ENCODE measurements around the gene PDIA6.

Gene PDIA6

DNA sequence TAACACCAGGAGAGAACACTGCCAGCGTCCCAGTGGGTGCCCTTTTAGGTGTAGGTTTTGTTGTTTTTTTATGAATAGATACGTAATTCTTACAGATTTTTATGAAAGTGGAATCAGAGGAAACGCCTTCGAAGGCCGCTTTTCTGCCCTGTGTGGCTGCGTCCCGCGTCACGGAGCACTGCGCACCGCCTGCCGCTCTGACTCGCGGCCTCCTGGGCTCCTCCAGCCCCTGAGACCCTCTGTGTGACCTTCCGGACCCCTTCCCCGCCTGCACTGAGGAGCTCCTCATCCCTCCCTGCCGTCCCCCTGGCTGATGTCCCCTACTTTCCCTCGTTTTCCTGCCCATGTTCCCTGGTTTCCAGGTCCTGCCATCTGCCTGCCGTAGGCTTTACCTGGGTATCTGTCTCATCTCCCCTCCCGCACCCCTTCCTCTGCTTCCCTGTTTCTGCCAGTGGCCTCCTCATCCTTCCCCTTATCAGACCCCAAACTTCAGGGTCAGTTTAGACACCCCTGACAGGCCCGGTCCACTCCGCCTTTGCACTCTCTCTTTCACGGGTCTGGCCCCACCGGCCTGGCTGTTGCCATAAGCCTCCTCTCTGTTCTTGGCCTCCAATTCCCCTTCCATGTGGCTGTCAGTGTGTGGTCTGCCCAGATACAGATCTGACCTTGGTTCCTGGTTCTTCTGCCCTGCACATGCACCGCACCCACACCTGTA, 32.7 kb downstream of the PDIA6 start:
- no peak overlapping the region for H3K27ac ChIP-seq
- H3K27me3 ChIP-seq (replicated peaks): no peaks in the 10 kb centered on the region
- in situ Hi-C loops (cut with HindIII; ENCODE audit: low pct_ligation_motif_present, low sequenced_read_pairs): no loop called here

DNA sequence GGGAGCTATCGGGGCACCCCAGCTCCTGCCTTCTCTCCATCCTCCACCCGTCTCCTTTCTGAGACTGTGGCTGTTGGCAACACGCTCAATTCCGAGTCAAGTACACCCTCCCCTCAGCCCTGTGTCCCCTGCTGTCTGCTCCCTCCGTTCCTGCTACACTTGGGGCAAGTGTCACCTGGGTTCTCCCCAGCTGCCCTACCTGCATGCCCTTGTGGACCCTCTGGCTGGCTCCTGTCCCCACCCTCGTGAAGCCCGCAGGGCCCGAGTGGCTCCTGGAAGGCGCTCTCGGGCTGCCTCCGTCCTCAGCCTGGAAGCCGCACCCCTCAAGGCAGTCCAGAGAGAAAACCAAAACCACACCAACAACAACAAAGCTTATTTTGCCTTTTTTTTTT, 33.9 kb downstream of the PDIA6 start:
- Histone ChIP-seq H3K36me3 (replicated peaks) (peaks cover 44% of the 10 kb centered on the region), H3K27me3 (replicated peaks) (no peaks in the 10 kb centered on the region), H3K4me3 (ENCODE audit: low read depth, low read length) (no peak overlapping the region), H3K27ac (no peak overlapping the region)
- TF ChIP-seq, protein P1, sequence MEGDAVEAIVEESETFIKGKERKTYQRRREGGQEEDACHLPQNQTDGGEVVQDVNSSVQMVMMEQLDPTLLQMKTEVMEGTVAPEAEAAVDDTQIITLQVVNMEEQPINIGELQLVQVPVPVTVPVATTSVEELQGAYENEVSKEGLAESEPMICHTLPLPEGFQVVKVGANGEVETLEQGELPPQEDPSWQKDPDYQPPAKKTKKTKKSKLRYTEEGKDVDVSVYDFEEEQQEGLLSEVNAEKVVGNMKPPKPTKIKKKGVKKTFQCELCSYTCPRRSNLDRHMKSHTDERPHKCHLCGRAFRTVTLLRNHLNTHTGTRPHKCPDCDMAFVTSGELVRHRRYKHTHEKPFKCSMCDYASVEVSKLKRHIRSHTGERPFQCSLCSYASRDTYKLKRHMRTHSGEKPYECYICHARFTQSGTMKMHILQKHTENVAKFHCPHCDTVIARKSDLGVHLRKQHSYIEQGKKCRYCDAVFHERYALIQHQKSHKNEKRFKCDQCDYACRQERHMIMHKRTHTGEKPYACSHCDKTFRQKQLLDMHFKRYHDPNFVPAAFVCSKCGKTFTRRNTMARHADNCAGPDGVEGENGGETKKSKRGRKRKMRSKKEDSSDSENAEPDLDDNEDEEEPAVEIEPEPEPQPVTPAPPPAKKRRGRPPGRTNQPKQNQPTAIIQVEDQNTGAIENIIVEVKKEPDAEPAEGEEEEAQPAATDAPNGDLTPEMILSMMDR (IDR thresholded peaks at IDR 0.05; ENCODE audit: low read depth, low read length, missing control alignments): no peak
- no peak for DNase-seq
- in situ Hi-C loops (cut with HindIII; ENCODE audit: low pct_ligation_motif_present, low sequenced_read_pairs): no loop called here

More for the DNA sequence above, 32.7 kb downstream of the PDIA6 start:
- TF ChIP-seq, protein P1 (IDR thresholded peaks at IDR 0.05; ENCODE audit: low read depth, low read length, missing control alignments): no peak
- no peak for DNase-seq
- Histone ChIP-seq H3K36me3 (replicated peaks) (peaks cover 55% of the 10 kb centered on the region), H3K4me3 (ENCODE audit: low read depth, low read length) (no peak overlapping the region)

DNA sequence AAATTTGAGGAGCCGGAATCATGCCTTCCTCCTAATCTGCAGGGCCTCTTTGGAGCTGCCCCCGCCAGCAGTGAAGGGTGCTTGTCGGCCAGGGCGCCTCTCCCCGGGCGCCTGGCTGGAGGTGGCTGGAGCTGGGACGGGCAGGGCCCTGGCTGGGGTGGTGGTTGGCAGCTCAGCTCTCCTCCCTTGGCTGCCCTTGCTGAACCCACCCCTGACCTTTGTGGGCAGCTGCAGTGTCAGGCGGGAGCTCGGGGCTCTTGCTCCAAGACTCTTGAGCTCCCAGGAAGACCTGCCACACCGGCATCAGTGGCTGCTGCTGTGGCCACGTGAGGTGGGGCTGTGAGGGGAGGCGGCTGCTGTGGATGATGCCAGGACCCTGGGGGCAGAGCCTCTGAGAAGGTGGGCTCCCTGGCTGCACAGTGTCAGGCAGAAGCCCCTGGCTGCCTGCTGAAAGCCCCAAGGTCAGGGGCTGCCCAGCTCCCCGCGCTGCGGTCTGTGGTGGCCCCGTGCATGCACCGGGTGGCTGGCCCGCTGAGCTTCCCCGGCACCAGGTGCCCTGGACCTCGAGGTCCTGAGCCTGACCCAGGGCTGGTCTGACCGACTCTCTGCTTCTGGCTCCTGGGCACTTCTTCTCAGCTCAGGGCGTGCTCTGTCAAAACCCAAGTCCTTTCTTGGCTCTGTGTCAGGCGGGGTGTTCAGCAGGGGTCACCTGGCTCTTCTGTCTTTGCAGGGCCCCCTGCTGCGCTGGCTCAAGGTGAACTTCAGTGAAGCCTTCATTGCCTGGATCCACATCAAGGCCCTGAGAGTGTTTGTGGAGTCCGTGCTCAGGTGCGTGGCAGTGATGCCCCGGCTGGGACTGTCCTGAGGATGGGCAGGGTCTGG, 34.5 kb downstream of the PDIA6 start:
- H3K36me3 ChIP-seq (replicated peaks): peaks cover 39% of the 10 kb centered on the region

DNA sequence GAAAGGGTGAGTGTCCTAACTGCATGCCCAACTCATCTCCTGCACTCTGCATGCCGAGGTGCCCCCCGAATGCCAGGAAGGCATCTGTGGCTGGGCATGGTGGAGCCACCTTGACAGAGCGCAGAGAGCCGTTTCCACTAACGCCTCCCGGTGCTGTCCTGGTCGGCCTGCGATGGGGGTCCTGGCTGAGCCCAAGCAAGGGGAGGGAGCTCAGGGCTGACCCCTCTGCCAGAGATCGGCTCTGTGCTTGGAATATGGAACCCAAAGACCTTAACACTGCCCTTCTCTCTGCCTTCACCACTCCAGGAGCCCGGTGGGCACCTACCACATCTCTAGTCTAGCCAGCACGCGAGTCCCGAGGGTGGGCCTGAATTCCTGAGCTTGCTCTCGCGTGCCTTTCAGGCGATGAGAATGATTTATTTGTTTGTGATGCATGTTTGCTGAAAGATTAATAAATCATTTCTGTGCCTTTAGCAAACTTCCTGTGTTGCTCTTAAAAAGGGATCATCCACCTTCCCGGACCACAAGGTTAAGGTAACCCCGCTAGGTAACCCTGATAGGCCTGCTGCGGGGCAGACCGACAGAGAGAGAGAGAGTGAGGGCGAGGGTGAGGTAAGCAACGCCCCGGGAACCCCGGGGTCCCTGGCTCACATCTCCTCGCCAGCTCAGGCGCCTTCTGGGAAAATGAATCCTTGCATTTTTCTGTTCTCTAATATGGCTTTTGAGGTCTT, 35.3 kb downstream of the PDIA6 start:
- no peaks in the 10 kb centered on the region for H3K27me3 ChIP-seq (replicated peaks)
- in situ Hi-C loops (cut with HindIII; ENCODE audit: low pct_ligation_motif_present, low sequenced_read_pairs): no loop called here
- H3K4me3 ChIP-seq (ENCODE audit: low read depth, low read length): no peak overlapping the region
- no peak for DNase-seq
- H3K36me3 ChIP-seq (replicated peaks): peaks cover 36% of the 10 kb centered on the region
- no peak overlapping the region for H3K27ac ChIP-seq
- TF ChIP-seq, protein P1 (IDR thresholded peaks at IDR 0.05; ENCODE audit: low read depth, low read length, missing control alignments): no peak

More for the DNA sequence above, 34.5 kb downstream of the PDIA6 start:
- no peaks in the 10 kb centered on the region for H3K27me3 ChIP-seq (replicated peaks)
- no peak overlapping the region for H3K27ac ChIP-seq
- TF ChIP-seq, protein P1 (IDR thresholded peaks at IDR 0.05; ENCODE audit: low read depth, low read length, missing control alignments): no peak
- H3K4me3 ChIP-seq (ENCODE audit: low read depth, low read length): no peak overlapping the region
- in situ Hi-C loops (cut with HindIII; ENCODE audit: low pct_ligation_motif_present, low sequenced_read_pairs): no loop called here
- no peak for DNase-seq

- H3K36me3 ChIP-seq (replicated peaks): peaks cover 28% of the 10 kb centered on the region
- H3K4me3 ChIP-seq (ENCODE audit: low read depth, low read length): no peak overlapping the region
- no peaks in the 10 kb centered on the region for H3K27me3 ChIP-seq (replicated peaks)
- TF ChIP-seq, protein P1 (IDR thresholded peaks at IDR 0.05; ENCODE audit: low read depth, low read length, missing control alignments): no peak
- H3K27ac ChIP-seq: no peak overlapping the region
- in situ Hi-C loops (cut with HindIII; ENCODE audit: low pct_ligation_motif_present, low sequenced_read_pairs): no loop called here
- DNase-seq: no peak
Observed at GRCh38 chr2:10776231-10776977, 36.2 kb downstream of the PDIA6 start.
